AG04450 (cell line): ENCODE data around the gene ABCA2. TPM values are rescaled to one million over a fixed set of nuclear protein-coding genes. Genes with fewer than 3 reads are reported as not detected.

Experiments used
- CTCF ChIA-PET: fragments of 300-600, 350-600 bp; formaldehyde crosslinking; extraction: SDS; loops from one replicate; lab custom pipeline; 2022; ENCODE audit warnings: antibody characterized with exemption, inconsistent platforms; lab: Charles Lee
- POLR2A ChIA-PET: fragments of 350-600 bp; formaldehyde crosslinking; extraction: SDS; loops from one replicate; lab custom pipeline; 2021; ENCODE audit warnings: antibody characterized with exemption, inconsistent platforms; lab: Yijun Ruan, JAX
- DNase-seq: peaks from one replicate; pipeline ENCODE4 v3.0.0-alpha.2; 2011; ENCODE audit warnings: low read depth, low spot score
- H3K27ac ChIP-seq: one replicate; pipeline ENCODE4 v1.5.1; 2012; ENCODE audit warnings: low read depth, low read length, control low read depth
- H3K27me3 ChIP-seq: one replicate; pipeline ENCODE4 v1.6.0; 2012; ENCODE audit warnings: low read length; ENCODE audit not compliant: control insufficient read depth, insufficient read depth
- H3K4me3 ChIP-seq: 2 replicates; pipeline ENCODE4 v1.5.1; 2011; ENCODE audit warnings: mild to moderate bottlenecking, low read depth, low read length, control low read depth
- H3K9me3 ChIP-seq: 2 replicates; pipeline ENCODE4 v1.5.1; 2012; ENCODE audit warnings: low read length; ENCODE audit not compliant: control insufficient read depth, insufficient read depth
- polyA plus RNA-seq: library from polyadenylated mRNA; depleted of rRNA; stranded (reverse); fragments of >200 nt; gene quantifications from 2 replicates; pipeline ENCODE4 v1.2.3, GENCODE V29; 2011
- TF ChIP-seq, protein P1 (sequence below): IDR thresholded peaks from 2 replicates; pipeline ENCODE4 v1.5.1; 2011; ENCODE audit warnings: low read depth, low read length, control low read depth, inconsistent platforms

Gene ABCA2
- polyA plus RNA-seq, 1 experiment: 4.7 TPM

DNA sequence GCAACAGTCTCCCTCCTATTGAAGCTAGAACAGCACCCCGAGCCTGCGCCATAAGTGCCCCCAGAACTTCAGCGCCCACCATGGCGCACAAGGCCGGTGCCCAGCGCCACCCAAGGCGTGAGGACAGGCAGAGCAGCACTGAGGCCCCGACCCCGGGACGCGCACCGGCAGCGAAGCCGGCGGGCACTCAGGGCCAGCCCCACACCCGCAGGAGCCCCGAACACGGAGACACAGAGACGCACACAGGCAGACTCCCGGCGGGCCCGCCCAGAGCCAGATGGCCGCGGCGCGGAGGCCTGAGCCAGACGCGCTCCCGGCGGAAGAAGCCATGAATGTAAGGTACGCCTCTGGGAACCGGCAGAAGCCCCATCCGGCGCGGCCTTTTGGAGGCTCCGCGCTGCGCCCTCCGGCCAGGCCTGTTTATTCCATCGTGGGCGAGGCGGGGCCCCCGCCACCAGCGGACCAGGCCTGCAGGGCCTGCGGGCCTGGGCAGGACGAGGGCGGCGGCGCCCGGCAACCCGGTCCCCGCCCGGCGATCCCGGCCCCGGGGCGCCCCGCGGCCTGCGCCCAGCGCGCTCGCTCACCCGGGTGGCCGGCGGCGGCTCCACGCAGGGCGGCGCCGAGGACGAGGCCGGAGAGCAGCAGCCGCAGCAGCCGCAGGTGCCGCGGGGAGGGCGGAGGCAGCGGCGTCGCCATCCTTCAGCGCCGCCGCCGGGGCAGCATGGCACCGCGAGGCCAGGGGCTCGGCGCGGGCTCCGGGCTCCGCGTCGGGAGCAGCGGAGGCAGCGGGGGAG is 17.5 kb upstream of the ABCA2 start:
- Histone ChIP-seq H3K4me3 (peak overlapping the region; percentile 68), H3K27ac (no peak overlapping the region), H3K9me3 (no peaks in the 10 kb centered on the region; the same call in 1 of the 2 replicates), H3K27me3 (peaks cover 23% of the 10 kb centered on the region)
- ChIA-PET POLR2A (interaction anchor here (0.8 kb wide), 1 partner anchor 195 kb away, joined by 3 read pairs; the partner anchor contains the start of gene TUBB4B), CTCF (interaction anchor here (0.6 to 2.3 kb wide), 4 partner anchors 10 to 71 kb away, joined by 4 to 20 read pairs (median 11); no protein-coding TSS in a partner anchor)
- TF ChIP-seq, protein P1, sequence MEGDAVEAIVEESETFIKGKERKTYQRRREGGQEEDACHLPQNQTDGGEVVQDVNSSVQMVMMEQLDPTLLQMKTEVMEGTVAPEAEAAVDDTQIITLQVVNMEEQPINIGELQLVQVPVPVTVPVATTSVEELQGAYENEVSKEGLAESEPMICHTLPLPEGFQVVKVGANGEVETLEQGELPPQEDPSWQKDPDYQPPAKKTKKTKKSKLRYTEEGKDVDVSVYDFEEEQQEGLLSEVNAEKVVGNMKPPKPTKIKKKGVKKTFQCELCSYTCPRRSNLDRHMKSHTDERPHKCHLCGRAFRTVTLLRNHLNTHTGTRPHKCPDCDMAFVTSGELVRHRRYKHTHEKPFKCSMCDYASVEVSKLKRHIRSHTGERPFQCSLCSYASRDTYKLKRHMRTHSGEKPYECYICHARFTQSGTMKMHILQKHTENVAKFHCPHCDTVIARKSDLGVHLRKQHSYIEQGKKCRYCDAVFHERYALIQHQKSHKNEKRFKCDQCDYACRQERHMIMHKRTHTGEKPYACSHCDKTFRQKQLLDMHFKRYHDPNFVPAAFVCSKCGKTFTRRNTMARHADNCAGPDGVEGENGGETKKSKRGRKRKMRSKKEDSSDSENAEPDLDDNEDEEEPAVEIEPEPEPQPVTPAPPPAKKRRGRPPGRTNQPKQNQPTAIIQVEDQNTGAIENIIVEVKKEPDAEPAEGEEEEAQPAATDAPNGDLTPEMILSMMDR: no peak
- no peak for DNase-seq

DNA sequence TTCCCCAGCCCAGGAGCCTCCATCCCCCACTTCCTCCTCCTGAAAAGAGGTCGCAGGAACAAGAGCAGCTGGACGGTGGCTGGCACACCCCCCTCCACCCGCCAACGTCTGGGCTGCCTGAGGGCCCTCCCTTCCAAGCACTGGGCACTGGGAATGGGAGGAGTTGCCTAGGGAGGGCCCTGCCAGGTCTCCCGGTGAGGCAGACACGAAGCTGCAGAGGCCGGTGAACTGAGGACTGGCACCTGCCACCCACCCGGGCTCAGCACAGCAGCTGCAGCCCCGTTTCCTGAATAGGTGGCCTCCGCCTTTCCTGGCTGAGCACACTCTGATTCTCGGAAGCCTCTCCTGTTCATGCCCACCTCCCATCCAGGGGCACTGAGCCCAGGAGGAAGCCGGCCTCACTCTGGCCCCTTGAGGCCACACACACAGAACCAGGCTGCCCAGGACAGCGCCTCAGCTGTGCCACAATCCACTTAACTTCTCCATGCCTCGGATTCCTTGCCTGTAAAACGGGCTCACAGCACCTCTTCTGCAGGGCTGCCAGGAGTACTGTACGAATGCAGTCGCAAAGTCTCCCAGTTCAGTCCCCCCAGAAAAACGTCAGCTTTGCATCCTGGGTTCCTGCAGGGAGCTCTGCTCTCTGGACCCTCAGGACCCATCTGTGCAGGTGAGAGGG is 16.6 kb upstream of the ABCA2 start:
- DNase-seq: no peak
- Histone ChIP-seq H3K4me3 (peak overlapping the region; percentile 68), H3K9me3 (no peaks in the 10 kb centered on the region; the same call in 1 of the 2 replicates), H3K27ac (no peak overlapping the region), H3K27me3 (peaks cover 15% of the 10 kb centered on the region)
- ChIA-PET CTCF (interaction anchor here (1.9 to 2.3 kb wide), 2 partner anchors 10 to 15 kb away, joined by 9 to 13 read pairs; no protein-coding TSS in a partner anchor), POLR2A (interaction anchor here (0.8 kb wide), 1 partner anchor 196 kb away, joined by 3 read pairs; the partner anchor contains the start of gene TUBB4B)
- TF ChIP-seq, protein P1: no peak

DNA sequence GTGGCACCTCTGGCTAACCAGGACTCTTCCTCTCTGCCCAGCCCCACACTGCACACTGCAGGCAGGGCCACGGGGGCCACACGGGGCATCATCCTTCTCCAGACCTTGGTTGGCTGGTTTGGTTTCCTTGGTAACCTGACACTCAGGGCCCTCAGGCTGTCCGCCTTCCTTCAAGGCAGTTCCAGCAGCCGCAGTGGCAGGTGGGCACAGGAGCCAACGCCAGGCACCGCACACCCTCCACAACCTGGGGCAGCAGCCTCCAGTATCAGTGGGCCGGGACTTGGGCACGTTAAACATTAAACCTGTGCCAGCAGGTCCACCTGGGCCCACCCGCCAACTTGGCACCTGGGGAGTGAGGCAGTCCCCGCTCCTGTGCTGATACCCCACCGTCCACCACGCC is 16.0 kb upstream of the ABCA2 start:
- ChIA-PET CTCF (interaction anchor here (1.9 to 2.3 kb wide), 2 partner anchors 9 to 14 kb away, joined by 9 to 13 read pairs; no protein-coding TSS in a partner anchor), POLR2A (no interaction called here)
- H3K27ac ChIP-seq: no peak overlapping the region
- peaks cover 9% of the 10 kb centered on the region for H3K27me3 ChIP-seq
- TF ChIP-seq, protein P1: no peak
- H3K4me3 ChIP-seq: no peak overlapping the region
- no peak for DNase-seq
- no peaks in the 10 kb centered on the region; the same call in 1 of the 2 replicates for H3K9me3 ChIP-seq

DNA sequence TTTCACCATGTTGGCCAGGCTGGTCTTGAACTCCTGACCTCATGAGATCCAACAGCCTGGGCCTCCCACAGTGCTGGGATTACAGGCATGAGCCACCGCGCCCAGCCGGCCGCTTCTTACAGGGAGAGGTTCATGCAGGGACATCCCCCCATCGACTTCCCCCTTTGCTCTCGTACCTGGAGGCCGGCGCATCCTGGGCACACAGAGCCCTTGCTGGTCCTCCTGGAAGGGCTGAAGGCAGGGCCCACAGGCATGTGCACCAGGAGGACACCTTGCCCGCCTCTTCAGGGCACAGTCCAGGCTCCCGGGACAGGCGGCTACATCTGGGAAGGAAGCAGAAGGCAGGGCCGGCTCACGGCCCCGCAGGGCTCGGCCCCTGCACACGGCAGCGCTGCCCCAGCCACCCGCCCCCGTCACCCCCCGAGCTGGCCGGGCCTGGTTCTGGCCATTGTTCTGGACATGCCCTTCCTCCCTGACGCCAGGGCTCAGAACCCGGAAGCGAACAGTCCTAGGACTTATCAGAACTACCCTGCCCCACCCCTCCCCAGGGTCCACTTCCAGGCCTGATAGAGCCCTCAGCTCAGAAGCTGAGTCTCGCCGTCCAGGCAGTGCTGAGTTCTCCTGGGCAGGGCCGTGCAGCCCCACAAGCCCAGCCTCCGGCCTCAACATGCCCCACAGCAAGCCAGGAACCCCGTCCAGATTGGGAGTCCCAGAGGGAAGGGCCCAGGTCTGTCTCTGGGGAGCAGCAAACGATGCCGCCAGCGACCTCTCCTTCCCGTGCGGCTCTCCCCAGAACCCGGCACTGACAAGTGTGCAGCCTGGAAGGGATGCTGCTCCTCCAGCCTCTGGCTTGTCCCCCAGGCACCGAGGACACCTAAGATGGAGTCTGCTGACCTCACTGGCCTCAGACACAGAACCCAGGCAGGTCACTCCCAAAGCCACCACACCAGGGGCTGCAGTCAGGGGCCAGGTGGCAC is 15.0 kb upstream of the ABCA2 start:
- H3K27me3 ChIP-seq: peaks cover 7% of the 10 kb centered on the region
- H3K27ac ChIP-seq: no peak overlapping the region
- no peak for DNase-seq
- TF ChIP-seq, protein P1: no peak
- POLR2A ChIA-PET: interaction anchor here (0.6 kb wide), 1 partner anchor 134 kb away, joined by 3 read pairs; no protein-coding TSS in a partner anchor
- no peaks in the 10 kb centered on the region; the same call in 1 of the 2 replicates for H3K9me3 ChIP-seq
- CTCF ChIA-PET: interaction anchor here (1.9 to 2.3 kb wide), 2 partner anchors 8 to 13 kb away, joined by 9 to 13 read pairs; no protein-coding TSS in a partner anchor
- no peak overlapping the region for H3K4me3 ChIP-seq
